IMR-90 (cell line): ENCODE measurements around the gene WDFY2. TPM values are rescaled to one million over a fixed set of nuclear protein-coding genes. Genes with fewer than 3 reads are reported as not detected.

Experiments used
- ATAC-seq: fragments of 200-7000 bp; cut with Tn5 transposase; 2 replicates; pipeline ENCODE4 v1.9.1; 2020; ENCODE audit warnings: low read depth, mild to moderate bottlenecking, moderate library complexity
- BruUV-seq: library from RNA; stranded (reverse); fragments of 400-500 nt; replicated peaks from 2 replicates; lab custom pipeline; 2021; lab: Mats Ljungman, UMichigan
- CTCF ChIA-PET: fragments of 300-600 bp; formaldehyde crosslinking; extraction: SDS; loops from one replicate; lab custom pipeline; 2021; ENCODE audit warnings: antibody characterized with exemption; lab: Yijun Ruan, JAX
- POLR2A ChIA-PET: fragments of 300-600 bp; sonication (Branson Sonifier 250); formaldehyde crosslinking; loops from one replicate; lab custom pipeline; 2022; ENCODE audit warnings: antibody characterized with exemption; ENCODE audit not compliant: unreplicated experiment; lab: Charles Lee
- DNase-seq: peaks from one replicate; pipeline ENCODE4 v3.0.0; 2013
- H2AFZ ChIP-seq: replicated peaks from 2 replicates; pipeline ENCODE3; 2013; ENCODE audit warnings: low read length, mild to moderate bottlenecking; ENCODE audit not compliant: poor library complexity
- H2AK5ac ChIP-seq: 2 replicates; pipeline ENCODE4 v1.6.1; 2013; ENCODE audit warnings: low read depth, low read length, inconsistent platforms
- H2AK9ac ChIP-seq: replicated peaks from 2 replicates; pipeline ENCODE3; 2013; ENCODE audit warnings: mild to moderate bottlenecking, low read depth, low read length, moderate library complexity; ENCODE audit not compliant: poor library complexity
- H2BK120ac ChIP-seq: 2 replicates; pipeline ENCODE4 v1.6.1; 2013; ENCODE audit warnings: low read depth, low read length, inconsistent platforms
- H2BK15ac ChIP-seq: 3 replicates; pipeline ENCODE4 v1.6.1; 2013; ENCODE audit warnings: low read depth, low read length, inconsistent platforms
- H2BK20ac ChIP-seq: 2 replicates; pipeline ENCODE4 v1.6.1; 2013; ENCODE audit warnings: low read depth, mild to moderate bottlenecking, inconsistent platforms, low read length, moderate library complexity
- H2BK5ac ChIP-seq: 2 replicates; pipeline ENCODE4 v1.6.1; 2013; ENCODE audit warnings: mild to moderate bottlenecking, low read depth, low read length, inconsistent platforms; ENCODE audit not compliant: poor library complexity, severe bottlenecking
- H3K14ac ChIP-seq: replicated peaks from 2 replicates; pipeline ENCODE4 v1.6.1; 2013; ENCODE audit warnings: low read depth, low read length, inconsistent platforms
- H3K18ac ChIP-seq: 2 replicates; pipeline ENCODE4 v1.6.1; 2013; ENCODE audit warnings: low read depth, low read length, control low read depth
- H3K23ac ChIP-seq: 2 replicates; pipeline ENCODE4 v1.6.1; 2013; ENCODE audit warnings: low read depth, low read length, inconsistent platforms
- H3K27ac ChIP-seq: 2 replicates; pipeline ENCODE4 v1.5.1; 2013; ENCODE audit warnings: mild to moderate bottlenecking, control low read depth, low read length; ENCODE audit not compliant: insufficient read depth
- H3K27me3 ChIP-seq: 2 replicates; pipeline ENCODE4 v1.6.1; 2013; ENCODE audit warnings: low read length; ENCODE audit not compliant: control insufficient read depth, insufficient read depth
- H3K36me3 ChIP-seq: 2 replicates; pipeline ENCODE4 v1.6.1; 2013; ENCODE audit warnings: low read length, mixed read lengths; ENCODE audit not compliant: control insufficient read depth, insufficient read depth
- H3K4ac ChIP-seq: 2 replicates; pipeline ENCODE4 v1.6.1; 2013; ENCODE audit warnings: low read depth, low read length, inconsistent platforms
- H3K4me1 ChIP-seq: 2 replicates; pipeline ENCODE4 v1.6.1; 2013; ENCODE audit warnings: low read length, mixed read lengths; ENCODE audit not compliant: control insufficient read depth, insufficient read depth
- H3K4me2 ChIP-seq: 2 replicates; pipeline ENCODE4 v1.6.1; 2013; ENCODE audit warnings: low read depth, mild to moderate bottlenecking, control low read depth, low read length, moderate library complexity
- H3K4me3 ChIP-seq: 2 replicates; pipeline ENCODE4 v1.5.1; 2013; ENCODE audit warnings: low read depth, mild to moderate bottlenecking, control low read depth, low read length, moderate library complexity; ENCODE audit not compliant: insufficient read depth
- H3K56ac ChIP-seq: 2 replicates; pipeline ENCODE4 v1.6.1; 2013; ENCODE audit warnings: low read length, inconsistent platforms; ENCODE audit not compliant: insufficient read depth; ENCODE audit errors: extremely low read depth
- H3K79me1 ChIP-seq, 2 experiments: 2 replicates each; pipeline ENCODE4 v1.6.1; 2013; ENCODE audit warnings: low read length in 2 of 2, inconsistent platforms in 1 of 2, low read depth in 1 of 2
- H3K9ac ChIP-seq: 2 replicates; pipeline ENCODE4 v1.6.1; 2013; ENCODE audit warnings: low read depth, low read length, control low read depth
- H3K9me1 ChIP-seq: 2 replicates; pipeline ENCODE4 v1.6.1; 2013; ENCODE audit warnings: low read length, inconsistent platforms; ENCODE audit not compliant: insufficient read depth
- H3K9me3 ChIP-seq: 2 replicates; pipeline ENCODE4 v1.6.1; 2013; ENCODE audit warnings: low read length; ENCODE audit not compliant: control insufficient read depth, insufficient read depth
- H4K20me1 ChIP-seq: 2 replicates; pipeline ENCODE4 v1.6.1; 2013; ENCODE audit warnings: low read length, inconsistent platforms; ENCODE audit not compliant: insufficient read depth
- H4K5ac ChIP-seq: 2 replicates; pipeline ENCODE4 v1.6.1; 2013; ENCODE audit warnings: mild to moderate bottlenecking, low read depth, low read length, control low read depth
- H4K8ac ChIP-seq, 2 experiments: 2 replicates each; pipeline ENCODE4 v1.6.1; 2013; ENCODE audit warnings: low read depth in 2 of 2, low read length in 2 of 2, control low read depth in 1 of 2, inconsistent platforms in 1 of 2
- H4K91ac ChIP-seq: 2 replicates; pipeline ENCODE4 v1.6.1; 2013; ENCODE audit warnings: low read depth, low read length, inconsistent platforms; ENCODE audit not compliant: insufficient read depth
- BHLHE40 ChIP-seq: fragments of 150-350 bp; IDR thresholded peaks from 2 replicates; pipeline ENCODE4 v1.6.1; 2016; ENCODE audit warnings: mild to moderate bottlenecking, low read depth, low read length
- CEBPB ChIP-seq: IDR thresholded peaks from 2 replicates; pipeline ENCODE4 v1.6.1; 2012; ENCODE audit warnings: low read depth, low read length, improper control_type of control experiment
- CHD1 ChIP-seq: IDR thresholded peaks from 2 replicates; pipeline ENCODE4 v1.6.1; 2012; ENCODE audit warnings: low read depth, low read length, improper control_type of control experiment
- CTCF ChIP-seq: conservative IDR thresholded peaks from 2 replicates; pipeline ENCODE4 v1.5.1; 2012; ENCODE audit warnings: mild to moderate bottlenecking, low read depth, low read length, improper control_type of control experiment
- ELK1 ChIP-seq: fragments of 150-350 bp; IDR thresholded peaks from 2 replicates; pipeline ENCODE4 v1.6.1; 2016; ENCODE audit warnings: low read depth, mild to moderate bottlenecking, low read length, moderate library complexity, borderline replicate concordance
- MAZ ChIP-seq: IDR thresholded peaks from 2 replicates; pipeline ENCODE4 v1.6.1; 2012; ENCODE audit warnings: low read depth, mild to moderate bottlenecking, low read length, improper control_type of control experiment, moderate library complexity, borderline replicate concordance
- NFE2L2 ChIP-seq: fragments of 150-350 bp; IDR thresholded peaks from 2 replicates; pipeline ENCODE4 v1.6.1; 2016; ENCODE audit warnings: low read depth, mild to moderate bottlenecking, low read length
- POLR2A ChIP-seq: IDR thresholded peaks from 2 replicates; pipeline ENCODE4 v1.6.1; 2012; ENCODE audit warnings: mild to moderate bottlenecking, low read depth, low read length
- RAD21 ChIP-seq: IDR thresholded peaks from 2 replicates; pipeline ENCODE4 v1.6.1; 2012; ENCODE audit warnings: low read length, improper control_type of control experiment
- RCOR1 ChIP-seq: IDR thresholded peaks from 2 replicates; pipeline ENCODE4 v1.6.1; 2012; ENCODE audit warnings: mild to moderate bottlenecking, low read length, improper control_type of control experiment; ENCODE audit not compliant: insufficient replicate concordance
- RFX5 ChIP-seq: IDR thresholded peaks from 2 replicates; pipeline ENCODE4 v1.8.0; 2012; ENCODE audit warnings: low read depth, mild to moderate bottlenecking, low read length, moderate library complexity
- SMC3 ChIP-seq: fragments of 150-350 bp; IDR thresholded peaks from 2 replicates; pipeline ENCODE4 v1.6.1; 2016; ENCODE audit warnings: low read depth, mild to moderate bottlenecking, antibody characterized with exemption, low read length, moderate library complexity
- USF2 ChIP-seq: fragments of 150-350 bp; IDR thresholded peaks from 2 replicates; pipeline ENCODE4 v1.6.1; 2017; ENCODE audit warnings: mild to moderate bottlenecking, antibody characterized with exemption, low read length, low read depth
- WGBS, 2 experiments: methylation state at CpG; one replicate each; pipeline versions ENCODE4 v1.1.5 to v1.1.7; 2013; ENCODE audit warnings: missing lambda C conversion rate in 2 of 2; ENCODE audit not compliant: insufficient read length in 1 of 2; ENCODE audit errors: extremely low coverage in 2 of 2; 5-methylcytosine and 5-hydroxymethylcytosine counted together
- dilution Hi-C: fragments of 300-500 bp; cut with HindIII; formaldehyde crosslinking; loops from one replicate; pipeline ENCODE4 v1.14.3; 2018; ENCODE audit warnings: low sequenced_read_pairs; ENCODE audit not compliant: unreplicated experiment
- in situ Hi-C: fragments of 300-500 bp; cut with MboI; formaldehyde crosslinking; loops from 3 replicates; pipeline ENCODE4 v1.14.3; 2019; ENCODE audit warnings: low sequenced_read_pairs, inconsistent platforms, mixed read lengths
- intact Hi-C: fragments of 100-400 bp; cut with micrococcal nuclease; formaldehyde crosslinking; loops from 2 replicates; pipeline ENCODE4 v1.10.0; 2022
- polyA plus RNA-seq, 3 experiments: library from polyadenylated mRNA; depleted of rRNA; stranded (reverse); fragments of >200 nt; gene quantifications; 2 replicates each; pipeline ENCODE4 v1.2.3, GENCODE V29; 2012; ENCODE audit warnings: low replicate concordance in 1 of 3
- total RNA-seq: library from RNA; depleted of rRNA; stranded (reverse); fragments of >200 nt; gene quantifications from 2 replicates; pipeline ENCODE4 v1.2.3, GENCODE V29; 2012

WDFY2 gene
- total and polyA plus RNA-seq, 2 of the 4 experiments (the other 2 are of a cell fraction) = 4.3 to 5.4 TPM

GRCh38 chr13:51645761-51646670 lies 61.8 kb downstream of the WDFY2 start:
- no peak overlapping the region for H4K5ac ChIP-seq
- H3K18ac ChIP-seq = peak overlapping the region; percentile 22; the same call in 1 of the 2 replicates
- H3K36me3 ChIP-seq = no peaks in the 10 kb centered on the region
- H2AFZ ChIP-seq = peak overlapping the region; percentile 26
- dilution Hi-C loops (no loop called here), intact Hi-C loops (loop anchor here (2.0 kb wide), 2 partner anchors 85 to 193 kb away; partner anchors contain the start of gene INTS6), in situ Hi-C loops (no loop called here)
- no peak overlapping the region for H3K9ac ChIP-seq
- H2BK20ac ChIP-seq = peak overlapping the region; percentile 85
- ATAC-seq (no peak), DNase-seq (no peak)
- no peak overlapping the region for H3K56ac ChIP-seq
- no peak overlapping the region for H3K27ac ChIP-seq
- POLR2A ChIA-PET = no interaction called here
- peak overlapping the region; percentile 77 for H2BK120ac ChIP-seq
- H3K4me1 ChIP-seq = peaks cover 15% of the 10 kb centered on the region
- BruUV-seq = no TSS peak
- no peak overlapping the region for H3K4me2 ChIP-seq
- H3K14ac ChIP-seq = peak overlapping the region; percentile 92
- WGBS, 2 experiments = 98% methylated on average over 6 of the region's 10 CpGs; no CpG with 5 or more reads in 1 of the 2 experiments
- peaks cover 18 to 59% of the 10 kb centered on the region in 2 experiments for H3K79me1 ChIP-seq
- H3K23ac ChIP-seq = peak overlapping the region; percentile 74
- no peaks in the 10 kb centered on the region for H3K27me3 ChIP-seq
- H2BK5ac ChIP-seq = peak overlapping the region; percentile 15
- H2AK5ac ChIP-seq = peak overlapping the region; percentile 94
- CTCF ChIA-PET = interaction anchor here (0.5 to 1.3 kb wide), 3 partner anchors 17 to 80 kb away, joined by 3 to 7 read pairs (median 3); no protein-coding TSS in a partner anchor
- no peak overlapping the region for H2AK9ac ChIP-seq
- no peak overlapping the region for H3K4me3 ChIP-seq
- H4K8ac ChIP-seq = peak overlapping the region; percentile 29 to 68; a peak in 3 of 4 replicates
- H4K20me1 ChIP-seq = peaks cover 7% of the 10 kb centered on the region; the same call in 1 of the 2 replicates
- H3K4ac ChIP-seq = peak overlapping the region; percentile 70
- no peaks in the 10 kb centered on the region for H3K9me3 ChIP-seq
- H3K9me1 ChIP-seq = peaks cover 11% of the 10 kb centered on the region
- H4K91ac ChIP-seq = peak overlapping the region; percentile 34; the same call in 1 of the 2 replicates
- peak overlapping the region; percentile 61; the same call in 1 of the 3 replicates for H2BK15ac ChIP-seq
- no peak for TF ChIP-seq RAD21
- no peak for TF ChIP-seq CHD1
- no peak for TF ChIP-seq CEBPB
- TF ChIP-seq BHLHE40 = no peak
- TF ChIP-seq MAZ = no peak
- no peak for TF ChIP-seq RFX5
- no peak for TF ChIP-seq POLR2A
- TF ChIP-seq SMC3 = no peak
- TF ChIP-seq USF2 = no peak
- TF ChIP-seq CTCF = no peak
- TF ChIP-seq ELK1 = no peak
- no peak for TF ChIP-seq RCOR1
- TF ChIP-seq NFE2L2 = no peak
